Measurements from ENCODE around the gene OR52N2. TPM values are rescaled to one million over a fixed set of nuclear protein-coding genes. Genes with fewer than 3 reads are reported as not detected.

Gene OR52N2
- total RNA-seq (2022; extraction: Qiagen RNA extraction; ENCODE audit: low read depth) = not detected in 5 replicates

GRCh38 chr11:5808500-5809121 lies at the start of gene OR52N2:
Gene OR52N2, plus strand, starts transcription at chr11:5808924. Its CDS starts 11,412 bp downstream, at chr11:5820336.

GRCh38 chr11:5783255-5783654 lies 25.5 kb upstream of the OR52N2 start, which contains the start of gene OR52N5:
Gene OR52N5, minus strand, starts transcription at chr11:5783355. Its CDS starts 4,721 bp downstream, at chr11:5778634.

GRCh38 chr11:5791165-5791564 lies 17.6 kb upstream of the OR52N2 start, which contains the start of gene OR52N1:
Gene OR52N1, minus strand, starts transcription at chr11:5791265. Its CDS starts 2,449 bp downstream, at chr11:5788816.

GRCh38 chr11:5841797-5842196 lies 33.1 kb downstream of the OR52N2 start, which contains the start of gene OR52E6:
Gene OR52E6, minus strand, starts transcription at chr11:5841897. Its CDS starts 0 bp downstream, at chr11:5841897.

GRCh38 chr11:5857590-5857989 lies 48.9 kb downstream of the OR52N2 start, which contains the start of gene OR52E8:
Gene OR52E8, minus strand, starts transcription at chr11:5857690. Its CDS starts 0 bp downstream, at chr11:5857690.

Other genes starting within 250 kb of the OR52N2 start
- not detected in 5 replicates for gene OR52B6, start 228.0 kb upstream of the OR52N2 start, total RNA-seq (2022; extraction: Qiagen RNA extraction; ENCODE audit: low read depth)
- gene TRIM6, start 212.3 kb upstream of the OR52N2 start, total RNA-seq (2022; extraction: Qiagen RNA extraction; ENCODE audit: low read depth) = 9.6 to 15.3 TPM (median 10.6 TPM) in 5 replicates
- gene TRIM34, start 183.9 kb upstream of the OR52N2 start, total RNA-seq (2022; extraction: Qiagen RNA extraction; ENCODE audit: low read depth) = 2.6 to 4.3 TPM (median 3.5 TPM) in 5 replicates
- gene TRIM5, start 123.8 kb upstream of the OR52N2 start, total RNA-seq (2022; extraction: Qiagen RNA extraction; ENCODE audit: low read depth) = 9.9 to 13.5 TPM (median 10.7 TPM) in 5 replicates
- gene TRIM22, start 119.1 kb upstream of the OR52N2 start, total RNA-seq (2022; extraction: Qiagen RNA extraction; ENCODE audit: low read depth) = 0.57 to 1.0 TPM (median 0.81 TPM) in 5 replicates
- gene OR56B1, start 72.5 kb upstream of the OR52N2 start, total RNA-seq (2022; extraction: Qiagen RNA extraction; ENCODE audit: low read depth) = not detected in 5 replicates
- gene OR52N4, start 54.7 kb upstream of the OR52N2 start, total RNA-seq (2022; extraction: Qiagen RNA extraction; ENCODE audit: low read depth) = not detected in 5 replicates
- not detected in 5 replicates for gene OR52N5, start 25.6 kb upstream of the OR52N2 start, total RNA-seq (2022; extraction: Qiagen RNA extraction; ENCODE audit: low read depth)
- not detected in 5 replicates for gene OR52N1, start 17.7 kb upstream of the OR52N2 start, total RNA-seq (2022; extraction: Qiagen RNA extraction; ENCODE audit: low read depth)
- gene OR52E6, start 33.0 kb downstream of the OR52N2 start, total RNA-seq (2022; extraction: Qiagen RNA extraction; ENCODE audit: low read depth) = not detected in 5 replicates
- gene OR52E8, start 48.8 kb downstream of the OR52N2 start, total RNA-seq (2022; extraction: Qiagen RNA extraction; ENCODE audit: low read depth) = not detected in 5 replicates
- gene OR52E4, start 71.7 kb downstream of the OR52N2 start, total RNA-seq (2022; extraction: Qiagen RNA extraction; ENCODE audit: low read depth) = not detected in 5 replicates
- gene OR52E5, start 84.3 kb downstream of the OR52N2 start, total RNA-seq (2022; extraction: Qiagen RNA extraction; ENCODE audit: low read depth) = not detected in 5 replicates
- not detected in 5 replicates for gene OR56A3, start 133.3 kb downstream of the OR52N2 start, total RNA-seq (2022; extraction: Qiagen RNA extraction; ENCODE audit: low read depth)
- not detected in 5 replicates for gene OR56A5, start 159.6 kb downstream of the OR52N2 start, total RNA-seq (2022; extraction: Qiagen RNA extraction; ENCODE audit: low read depth)
- gene OR52L1, start 178.1 kb downstream of the OR52N2 start, total RNA-seq (2022; extraction: Qiagen RNA extraction; ENCODE audit: low read depth) = not detected in 5 replicates
- not detected in 5 replicates for gene OR56A4, start 198.0 kb downstream of the OR52N2 start, total RNA-seq (2022; extraction: Qiagen RNA extraction; ENCODE audit: low read depth)
- gene OR56A1, start 221.8 kb downstream of the OR52N2 start, total RNA-seq (2022; extraction: Qiagen RNA extraction; ENCODE audit: low read depth) = not detected in 5 replicates

Data from A549 treated with ZK216348 at 1 μM for 4 hours (cell line).